ENCODE measurements around the gene MLX.
"Not testable (repeated sequence)": the region's sequence is repeated elsewhere in the genome, so short reads cannot be mapped to it uniquely, and the experiment has no call there.

MLX gene

DNA sequence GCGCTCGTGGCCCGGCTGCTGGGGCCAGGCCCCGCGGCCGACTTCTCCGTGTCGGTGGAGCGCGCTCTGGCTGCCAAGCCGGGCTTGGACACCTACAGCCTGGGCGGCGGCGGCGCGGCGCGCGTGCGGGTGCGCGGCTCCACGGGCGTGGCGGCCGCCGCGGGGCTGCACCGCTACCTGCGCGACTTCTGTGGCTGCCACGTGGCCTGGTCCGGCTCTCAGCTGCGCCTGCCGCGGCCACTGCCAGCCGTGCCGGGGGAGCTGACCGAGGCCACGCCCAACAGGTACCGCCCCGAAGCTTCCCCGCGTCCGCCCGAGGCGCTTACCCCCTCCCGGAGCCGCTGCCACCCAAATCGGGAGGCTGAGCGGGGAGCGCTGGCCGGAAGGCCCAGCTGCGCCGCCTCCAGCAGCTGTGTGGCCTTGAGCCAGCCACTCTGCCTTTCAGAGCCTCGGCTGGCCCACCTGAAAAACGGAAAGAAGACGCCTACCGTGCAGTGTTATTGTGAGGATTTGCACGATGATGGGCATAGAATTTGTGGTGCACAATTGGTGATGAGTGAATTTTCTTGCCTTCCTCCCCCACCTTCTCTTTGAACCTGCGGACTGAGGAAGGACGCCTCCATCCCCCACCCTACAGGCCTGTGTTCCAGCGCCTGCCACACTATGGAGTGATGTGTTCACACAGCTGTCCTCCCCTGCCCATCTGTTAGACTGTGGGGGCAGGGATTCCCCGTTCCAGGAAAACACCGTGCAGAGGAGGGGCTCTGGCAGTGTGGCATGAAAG lies 30.3 kb upstream of the MLX start:
- no peak for DNase-seq (ENCODE audit: low read depth, low spot score)

DNA sequence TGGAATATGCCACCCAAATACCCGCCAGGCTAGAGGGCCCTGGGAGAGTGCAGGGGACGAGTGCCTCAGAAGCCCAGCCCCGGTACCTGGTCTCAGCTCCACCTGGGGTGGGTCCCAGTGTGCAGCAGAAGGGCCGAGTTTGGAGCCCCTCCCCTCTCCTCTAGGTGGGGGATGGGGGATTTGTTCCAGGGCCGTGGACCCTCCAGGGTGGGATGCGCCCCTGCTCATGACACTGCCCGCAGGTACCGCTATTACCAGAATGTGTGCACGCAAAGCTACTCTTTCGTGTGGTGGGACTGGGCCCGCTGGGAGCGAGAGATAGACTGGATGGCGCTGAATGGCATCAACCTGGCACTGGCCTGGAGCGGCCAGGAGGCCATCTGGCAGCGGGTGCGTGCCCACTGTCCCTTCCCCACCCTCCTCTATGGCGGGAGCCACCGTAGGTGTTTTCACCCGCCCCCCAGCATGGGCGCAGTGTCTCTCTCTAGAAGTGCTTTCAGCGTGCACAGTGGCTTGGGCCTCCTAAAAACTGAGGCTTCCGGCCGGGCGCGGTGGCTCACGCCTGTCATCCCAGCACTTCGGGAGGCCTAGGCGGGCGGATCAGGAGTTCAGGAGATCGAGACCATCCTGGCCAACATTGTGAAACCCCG lies 29.6 kb upstream of the MLX start:
- DNase-seq (ENCODE audit: low read depth, low spot score): no peak

DNA sequence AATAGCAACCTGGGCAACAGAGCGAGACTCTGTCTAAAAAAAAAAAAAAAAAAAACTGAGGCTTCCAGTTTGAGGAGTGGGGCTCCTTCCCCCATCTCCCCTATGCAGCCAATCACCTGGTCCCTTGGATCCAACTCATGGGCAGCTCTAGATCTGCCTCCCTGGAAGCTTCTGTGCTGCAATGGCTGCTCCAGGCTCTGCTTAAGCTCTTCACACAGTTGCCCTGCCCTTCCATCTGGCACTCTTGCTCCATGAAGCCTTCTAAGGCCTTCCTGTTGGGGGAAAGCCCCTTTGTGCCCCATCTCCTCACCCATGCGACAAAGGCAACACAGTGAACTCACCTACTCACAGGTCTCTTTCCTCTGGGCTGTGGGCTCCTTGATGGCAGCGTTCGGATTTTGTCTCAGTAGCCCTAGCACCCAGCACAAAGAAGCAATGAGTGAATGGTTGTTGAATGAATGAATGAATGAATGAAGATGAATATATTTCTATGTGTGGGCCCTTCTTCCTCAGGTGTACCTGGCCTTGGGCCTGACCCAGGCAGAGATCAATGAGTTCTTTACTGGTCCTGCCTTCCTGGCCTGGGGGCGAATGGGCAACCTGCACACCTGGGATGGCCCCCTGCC lies 29.0 kb upstream of the MLX start:
- no peak for DNase-seq (ENCODE audit: low read depth, low spot score)

DNA sequence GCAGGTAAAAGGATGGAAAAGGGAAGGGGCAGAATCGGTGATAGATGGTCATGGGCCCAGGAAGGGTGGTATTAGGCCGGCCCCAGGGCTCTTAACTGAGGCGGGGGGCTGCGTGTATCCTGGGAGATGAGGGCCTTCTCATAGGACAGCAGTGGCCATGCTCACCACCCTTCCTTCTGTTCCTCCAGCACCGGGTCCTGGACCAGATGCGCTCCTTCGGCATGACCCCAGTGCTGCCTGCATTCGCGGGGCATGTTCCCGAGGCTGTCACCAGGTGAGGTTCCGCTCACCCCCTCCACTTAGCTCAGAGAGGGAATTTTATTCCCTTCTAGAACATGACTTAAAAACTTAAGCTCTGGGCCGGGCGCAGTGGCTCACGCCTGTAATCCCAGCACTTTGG lies 28.4 kb upstream of the MLX start:
- DNase-seq (ENCODE audit: low read depth, low spot score): no peak

DNA sequence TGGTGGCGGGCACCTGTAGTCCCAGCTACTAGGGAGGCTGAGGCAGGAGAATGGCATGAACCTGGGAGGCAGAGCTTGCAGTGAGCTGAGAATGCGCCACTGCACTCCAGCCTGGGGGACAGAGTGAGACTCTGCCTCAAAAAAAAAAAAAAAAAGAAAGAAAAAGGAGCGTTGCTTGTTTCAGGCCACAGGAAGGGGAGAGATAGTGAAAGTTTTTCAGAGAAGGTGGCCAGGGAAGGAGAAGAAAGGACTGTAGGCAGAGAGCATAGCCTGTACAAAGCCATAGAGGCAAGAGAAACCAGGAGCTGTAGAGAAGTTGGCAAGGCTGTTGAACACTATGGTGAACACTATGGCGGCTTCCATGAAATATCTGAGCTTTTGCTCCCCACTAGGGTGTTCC lies 26.3 kb upstream of the MLX start:
- DNase-seq (ENCODE audit: low read depth, low spot score): not testable (repeated sequence)

DNA sequence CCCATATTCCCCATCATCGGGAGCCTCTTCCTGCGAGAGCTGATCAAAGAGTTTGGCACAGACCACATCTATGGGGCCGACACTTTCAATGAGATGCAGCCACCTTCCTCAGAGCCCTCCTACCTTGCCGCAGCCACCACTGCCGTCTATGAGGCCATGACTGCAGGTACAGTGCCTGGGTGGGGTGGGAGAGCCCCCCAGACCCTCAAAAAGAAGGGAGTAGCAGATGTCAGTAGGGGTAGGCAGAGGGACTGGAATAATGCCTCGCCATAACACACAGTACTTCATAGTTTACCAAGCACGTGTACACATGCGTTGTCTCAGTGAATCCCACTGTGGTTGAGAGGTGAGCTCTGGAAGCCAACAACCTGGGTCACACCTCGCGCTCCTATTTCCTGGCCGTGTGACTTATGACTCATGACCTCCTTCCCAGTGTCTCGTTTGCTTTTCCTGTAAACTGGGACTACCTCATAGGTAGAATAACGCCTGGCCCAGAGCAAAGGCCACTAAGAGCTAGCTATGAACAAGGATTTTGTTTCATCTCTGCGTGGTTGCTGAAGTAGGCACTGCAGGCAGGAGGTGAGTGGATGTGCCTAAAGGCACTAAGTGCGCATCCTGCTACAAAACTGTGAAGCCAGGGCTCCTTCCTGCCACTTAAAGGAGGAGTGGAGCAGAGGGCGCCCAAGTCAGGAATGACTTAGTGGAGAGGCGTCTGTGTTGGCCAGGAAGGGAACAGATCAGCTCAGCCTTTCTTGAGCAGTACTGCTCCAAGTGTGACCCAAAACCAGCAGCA lies 25.7 kb upstream of the MLX start:
- DNase-seq (ENCODE audit: low read depth, low spot score): no peak

DNA sequence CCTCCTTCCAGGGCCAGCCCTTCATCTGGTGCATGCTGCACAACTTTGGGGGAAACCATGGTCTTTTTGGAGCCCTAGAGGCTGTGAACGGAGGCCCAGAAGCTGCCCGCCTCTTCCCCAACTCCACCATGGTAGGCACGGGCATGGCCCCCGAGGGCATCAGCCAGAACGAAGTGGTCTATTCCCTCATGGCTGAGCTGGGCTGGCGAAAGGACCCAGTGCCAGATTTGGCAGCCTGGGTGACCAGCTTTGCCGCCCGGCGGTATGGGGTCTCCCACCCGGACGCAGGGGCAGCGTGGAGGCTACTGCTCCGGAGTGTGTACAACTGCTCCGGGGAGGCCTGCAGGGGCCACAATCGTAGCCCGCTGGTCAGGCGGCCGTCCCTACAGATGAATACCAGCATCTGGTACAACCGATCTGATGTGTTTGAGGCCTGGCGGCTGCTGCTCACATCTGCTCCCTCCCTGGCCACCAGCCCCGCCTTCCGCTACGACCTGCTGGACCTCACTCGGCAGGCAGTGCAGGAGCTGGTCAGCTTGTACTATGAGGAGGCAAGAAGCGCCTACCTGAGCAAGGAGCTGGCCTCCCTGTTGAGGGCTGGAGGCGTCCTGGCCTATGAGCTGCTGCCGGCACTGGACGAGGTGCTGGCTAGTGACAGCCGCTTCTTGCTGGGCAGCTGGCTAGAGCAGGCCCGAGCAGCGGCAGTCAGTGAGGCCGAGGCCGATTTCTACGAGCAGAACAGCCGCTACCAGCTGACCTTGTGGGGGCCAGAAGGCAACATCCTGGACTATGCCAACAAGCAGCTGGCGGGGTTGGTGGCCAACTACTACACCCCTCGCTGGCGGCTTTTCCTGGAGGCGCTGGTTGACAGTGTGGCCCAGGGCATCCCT lies 23.5 kb upstream of the MLX start:
- no peak for DNase-seq (ENCODE audit: low read depth, low spot score)

DNA sequence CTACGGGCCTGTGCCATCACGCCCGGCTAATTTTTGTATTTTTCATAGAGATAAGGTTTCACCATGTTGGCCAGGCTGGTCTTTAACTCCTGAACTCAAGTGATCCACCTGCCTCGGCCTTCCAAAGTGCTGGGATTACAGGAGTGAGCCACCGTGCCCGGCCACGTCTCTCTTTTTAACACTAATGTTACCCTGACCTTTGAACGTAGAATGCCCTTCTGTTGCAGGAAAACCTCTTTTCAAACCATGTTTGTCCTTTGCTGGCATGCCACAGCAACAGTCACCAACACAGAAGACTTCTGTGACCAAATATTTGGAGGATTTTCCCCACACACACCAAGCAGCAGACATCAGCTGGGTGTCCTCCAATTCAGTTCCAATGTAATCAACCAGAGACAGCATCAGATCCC lies 22.0 kb upstream of the MLX start:
- no peak for DNase-seq (ENCODE audit: low read depth, low spot score)

DNA sequence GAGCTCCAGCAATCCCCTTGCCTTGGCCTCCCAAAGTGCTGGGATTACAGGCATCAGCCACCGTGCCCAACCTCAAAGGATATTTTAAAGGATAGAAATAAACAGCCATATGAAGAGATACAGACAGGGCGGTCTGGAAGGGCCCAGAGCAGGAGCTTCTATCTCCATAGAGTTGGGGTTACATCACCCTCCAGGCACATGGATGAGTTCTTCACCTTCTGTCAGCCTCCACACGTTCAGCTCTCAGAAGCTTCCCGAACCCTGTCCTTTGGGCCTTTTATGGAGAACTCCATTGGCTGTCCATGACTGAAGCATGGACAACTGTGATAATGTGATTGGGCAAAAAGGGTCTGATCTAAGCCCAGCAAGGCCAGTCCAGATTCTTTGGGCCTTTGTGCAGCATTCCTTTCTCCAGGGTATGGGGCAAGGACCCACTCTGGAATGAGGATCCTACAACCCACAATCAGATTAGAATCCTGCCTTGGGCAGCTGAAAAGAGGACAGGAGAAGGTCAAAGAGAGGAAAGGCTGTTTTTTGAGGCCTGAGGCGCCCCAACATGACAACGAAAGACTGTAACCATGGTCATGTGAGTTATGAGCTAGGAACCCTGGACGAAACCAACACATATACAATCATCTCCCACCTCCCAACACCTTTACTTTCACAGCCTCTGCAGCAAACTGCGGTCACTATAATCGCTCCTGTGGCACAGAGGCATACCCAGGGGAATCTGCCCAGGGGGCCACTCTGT lies 21.0 kb upstream of the MLX start:
- DNase-seq (ENCODE audit: low read depth, low spot score): not testable (repeated sequence)

DNA sequence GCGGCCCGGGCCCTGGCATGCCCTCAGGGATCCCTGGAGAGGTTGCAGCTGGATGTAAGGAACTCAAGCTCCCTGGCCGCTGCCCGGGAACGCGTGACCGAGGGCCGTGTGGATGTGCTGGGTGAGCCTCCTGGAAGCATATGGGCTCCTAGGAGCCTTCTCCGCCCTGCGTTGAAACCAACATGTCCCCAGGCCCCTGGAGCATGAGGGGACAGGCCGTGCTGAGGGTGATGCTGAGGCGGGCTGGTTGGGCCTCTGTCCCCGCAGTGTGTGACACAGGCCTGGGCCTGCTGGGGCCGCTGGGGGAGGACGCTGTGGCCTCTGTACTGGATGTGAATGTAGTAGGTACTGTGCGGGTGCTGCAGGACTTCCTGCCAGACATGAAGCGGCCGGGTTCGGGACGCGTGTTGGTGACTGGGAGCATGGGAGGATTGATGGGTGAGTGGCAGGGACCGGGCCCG lies 19.9 kb upstream of the MLX start:
- DNase-seq (ENCODE audit: low read depth, low spot score): no peak

DNA sequence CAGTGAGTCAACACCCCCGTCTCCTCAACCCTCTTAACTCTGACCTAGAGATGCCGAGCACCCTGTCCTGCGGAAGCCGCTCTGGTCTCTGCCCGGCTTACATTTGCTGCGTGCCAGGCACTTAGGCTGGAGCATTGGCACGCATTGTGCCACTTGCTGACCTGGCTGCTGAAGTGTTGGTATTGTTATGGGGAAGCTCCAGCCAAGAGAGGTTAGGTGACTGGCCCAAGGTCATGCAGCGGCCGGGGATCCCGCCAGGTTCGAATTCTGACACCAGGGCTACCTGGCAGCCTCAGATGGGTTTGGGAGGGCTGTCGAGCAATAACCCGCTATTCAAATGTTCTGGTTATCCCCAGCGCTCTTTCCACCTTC lies 19.2 kb upstream of the MLX start:
- DNase-seq (ENCODE audit: low read depth, low spot score): no peak

DNA sequence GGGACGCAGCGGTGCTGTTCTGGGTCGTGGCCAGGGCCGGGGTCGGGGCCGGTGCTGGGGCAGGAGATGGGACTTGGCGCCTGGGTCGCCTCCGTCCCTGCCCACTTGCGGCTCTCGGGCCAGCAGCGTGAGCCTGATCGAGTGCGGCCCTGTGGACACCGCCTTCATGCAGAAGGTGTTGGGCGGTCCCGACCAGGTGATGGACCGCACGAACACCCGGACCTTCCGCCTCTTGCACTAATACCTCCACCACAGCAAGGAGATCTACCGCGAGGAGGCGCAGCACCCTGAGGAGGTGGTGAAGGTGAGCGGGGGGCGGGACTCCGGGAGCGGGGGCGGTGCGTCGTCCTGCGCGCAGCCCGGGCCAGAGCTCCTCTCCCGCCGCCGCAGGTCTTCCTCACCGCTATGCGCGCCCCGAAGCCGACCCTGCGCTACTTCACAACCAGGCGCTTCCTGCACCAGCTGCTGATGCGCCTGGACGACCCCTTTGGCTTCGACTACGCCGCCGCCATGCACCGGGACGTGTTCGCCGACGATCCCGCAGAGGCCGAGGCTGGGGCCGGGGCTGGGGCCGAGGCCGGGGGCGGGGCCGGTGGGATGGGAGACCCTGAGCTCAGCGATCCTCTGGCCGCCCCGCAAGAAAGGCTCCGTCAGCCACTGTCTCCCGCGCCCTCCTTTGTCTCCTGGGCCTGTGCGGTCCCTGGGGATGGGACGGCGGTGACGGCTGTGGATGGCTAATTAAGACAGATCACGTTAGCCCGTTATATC lies 18.6 kb upstream of the MLX start:
- no peak for DNase-seq (ENCODE audit: low read depth, low spot score)

DNA sequence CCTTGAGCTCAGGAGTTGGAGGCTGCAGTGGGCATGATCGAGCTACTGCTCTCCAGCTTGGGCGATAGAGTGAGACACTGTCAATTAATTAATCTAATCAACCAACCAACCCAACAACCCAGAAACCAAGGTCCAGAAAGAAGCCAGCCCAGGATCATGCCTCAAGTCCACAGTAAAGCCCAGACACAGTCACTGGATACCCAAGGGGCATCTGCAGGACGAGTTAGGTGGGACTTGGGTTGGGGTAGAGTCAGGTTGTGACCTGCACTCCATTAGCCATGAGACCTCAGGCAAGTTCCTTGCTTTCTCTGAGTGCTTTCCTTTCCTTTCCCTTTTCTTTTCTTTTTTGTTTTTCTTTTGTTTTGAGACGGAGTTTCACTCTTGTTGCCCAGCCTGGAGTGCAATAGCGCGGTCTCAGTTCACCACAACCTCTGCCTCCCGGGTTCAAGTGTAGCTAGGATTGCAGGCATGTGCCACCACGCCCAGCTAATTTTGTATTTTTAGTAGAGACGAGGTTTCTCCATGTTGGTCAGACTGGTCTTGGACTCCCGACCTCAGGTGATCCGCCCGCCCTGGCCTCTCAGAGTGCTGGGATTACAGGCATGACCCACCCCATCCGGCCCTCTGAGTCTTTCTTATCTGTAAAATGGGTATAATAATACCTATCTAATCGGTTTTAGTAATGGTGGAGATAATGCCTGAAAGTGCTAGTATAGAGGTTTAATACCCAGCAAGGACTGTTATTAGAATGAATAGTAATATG lies 17.7 kb upstream of the MLX start:
- DNase-seq (ENCODE audit: low read depth, low spot score): no peak

DNA sequence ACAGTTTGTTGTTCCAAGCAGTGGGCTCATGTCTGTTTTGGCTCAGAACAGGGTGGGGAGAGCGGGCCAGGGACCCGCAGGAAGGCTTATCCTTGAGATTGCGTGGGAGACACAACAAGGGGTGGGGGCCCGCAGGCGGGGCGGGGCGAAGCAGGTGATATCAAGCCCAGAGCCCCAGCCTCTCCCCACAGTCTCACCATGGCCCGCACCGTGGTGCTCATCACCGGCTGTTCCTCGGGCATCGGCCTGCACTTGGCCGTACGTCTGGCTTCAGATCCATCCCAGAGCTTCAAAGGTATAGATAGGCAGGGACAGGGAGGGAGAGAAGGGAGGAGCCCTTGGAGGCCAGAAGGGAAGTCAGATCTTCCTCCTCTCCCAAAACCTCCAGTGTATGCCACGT lies 14.2 kb upstream of the MLX start, which contains the start of gene HSD17B1:
Gene HSD17B1 (plus strand): TSS at position 188 of the 400 bp plus-strand sequence. CDS start 11 bp downstream, at position 199.
- not testable (repeated sequence) for DNase-seq (ENCODE audit: low read depth, low spot score)

DNA sequence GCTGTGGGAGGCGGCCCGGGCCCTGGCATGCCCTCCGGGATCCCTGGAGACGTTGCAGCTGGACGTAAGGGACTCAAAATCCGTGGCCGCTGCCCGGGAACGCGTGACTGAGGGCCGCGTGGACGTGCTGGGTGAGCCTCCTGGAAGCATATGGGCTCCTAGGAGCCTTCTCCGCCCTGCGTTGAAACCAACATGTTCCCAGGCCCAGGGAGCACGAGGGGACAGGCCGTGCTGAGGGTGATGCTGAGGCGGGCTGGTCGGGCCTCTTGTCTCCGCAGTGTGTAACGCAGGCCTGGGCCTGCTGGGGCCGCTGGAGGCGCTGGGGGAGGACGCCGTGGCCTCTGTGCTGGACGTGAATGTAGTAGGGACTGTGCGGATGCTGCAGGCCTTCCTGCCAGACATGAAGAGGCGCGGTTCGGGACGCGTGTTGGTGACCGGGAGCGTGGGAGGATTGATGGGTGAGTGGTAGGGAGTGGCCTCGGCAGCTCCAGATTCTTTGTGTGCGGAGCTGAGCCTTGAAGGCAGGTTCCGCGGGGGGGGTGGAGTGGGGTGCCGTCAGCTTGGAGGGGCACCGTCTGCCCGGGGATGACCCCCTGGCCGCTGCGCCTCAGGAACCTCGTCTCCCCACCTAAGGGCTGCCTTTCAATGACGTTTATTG lies 13.6 kb upstream of the MLX start:
- DNase-seq (ENCODE audit: low read depth, low spot score): no peak

DNA sequence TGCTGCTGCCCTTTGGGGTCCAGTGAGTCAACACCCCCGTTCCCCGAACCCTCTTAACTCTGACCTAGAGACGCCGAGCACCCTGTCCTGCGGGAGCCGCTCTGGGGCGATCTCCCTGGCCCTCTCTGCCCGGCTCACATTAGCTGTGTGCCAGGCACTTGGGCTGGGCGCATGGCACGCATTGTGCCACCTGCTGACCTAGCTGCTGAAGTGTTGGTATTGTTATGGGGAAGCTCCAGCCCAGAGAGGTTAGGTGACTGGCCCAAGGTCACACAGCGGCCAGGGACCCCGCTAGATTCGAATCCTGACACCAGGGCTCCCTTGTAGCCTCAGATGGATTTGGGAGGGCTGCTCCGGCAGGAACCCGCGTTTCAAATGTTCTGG lies 13.0 kb upstream of the MLX start:
- no peak for DNase-seq (ENCODE audit: low read depth, low spot score)

DNA sequence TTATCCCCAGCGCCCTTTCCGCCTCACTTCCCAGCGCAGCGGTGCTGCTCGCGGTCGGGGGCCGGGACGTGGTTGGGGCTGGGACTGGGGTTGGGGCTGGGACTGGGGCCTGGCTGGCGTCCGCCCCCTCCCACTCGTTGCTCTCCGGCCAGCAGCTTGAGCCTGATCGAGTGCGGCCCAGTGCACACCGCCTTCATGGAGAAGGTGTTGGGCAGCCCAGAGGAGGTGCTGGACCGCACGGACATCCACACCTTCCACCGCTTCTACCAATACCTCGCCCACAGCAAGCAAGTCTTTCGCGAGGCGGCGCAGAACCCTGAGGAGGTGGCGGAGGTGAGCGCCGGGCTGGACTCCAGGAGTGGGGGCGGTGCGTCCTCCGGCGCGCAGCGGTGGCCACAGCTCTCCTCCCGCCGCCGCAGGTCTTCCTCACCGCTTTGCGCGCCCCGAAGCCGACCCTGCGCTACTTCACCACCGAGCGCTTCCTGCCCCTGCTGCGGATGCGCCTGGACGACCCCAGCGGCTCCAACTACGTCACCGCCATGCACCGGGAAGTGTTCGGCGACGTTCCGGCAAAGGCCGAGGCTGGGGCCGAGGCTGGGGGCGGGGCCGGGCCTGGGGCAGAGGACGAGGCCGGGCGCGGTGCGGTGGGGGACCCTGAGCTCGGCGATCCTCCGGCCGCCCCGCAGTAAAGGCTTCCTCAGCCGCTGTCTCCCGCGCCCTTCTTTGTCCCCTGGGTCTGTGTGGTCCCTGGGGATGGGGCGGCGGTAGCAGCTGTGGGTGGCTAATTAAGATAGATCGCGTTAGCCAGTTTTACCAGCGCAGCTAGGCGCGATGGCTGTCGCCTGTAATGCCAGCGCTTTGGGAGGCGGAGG lies 12.4 kb upstream of the MLX start:
- DNase-seq (ENCODE audit: low read depth, low spot score): no peak
